HPDE6-E6E7 (cell line): ENCODE results near the gene PTPRD.

ENCODE experiments used
- DNase-seq: peaks from one replicate; pipeline ENCODE4 v3.0.0; 2011; ENCODE audit warnings: missing footprints; ENCODE audit errors: extremely low spot score

PTPRD gene

GRCh38 chr9:8391132-8391531 is 2221.7 kb downstream of the PTPRD start:
- DNase-seq = no peak

DNA sequence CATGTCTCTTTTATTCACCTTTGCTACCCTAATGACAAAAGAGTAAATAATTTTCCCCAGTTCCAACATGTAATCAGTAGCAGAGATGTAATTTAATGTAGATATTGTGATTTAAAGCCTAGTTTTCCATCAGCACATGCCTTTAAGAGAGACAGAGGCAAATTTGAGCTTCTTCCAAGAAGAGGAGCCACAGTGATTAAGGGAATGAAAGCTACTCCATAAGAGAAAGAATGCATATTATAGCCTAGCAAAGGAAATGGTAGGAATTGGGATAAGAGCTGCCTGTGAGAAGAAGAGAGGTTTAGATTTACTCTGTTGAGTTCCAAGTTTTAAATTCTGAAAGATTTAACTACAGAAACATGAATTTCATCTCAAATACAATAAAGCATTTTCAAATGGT is 2222.2 kb downstream of the PTPRD start:
- DNase-seq = no peak

DNA sequence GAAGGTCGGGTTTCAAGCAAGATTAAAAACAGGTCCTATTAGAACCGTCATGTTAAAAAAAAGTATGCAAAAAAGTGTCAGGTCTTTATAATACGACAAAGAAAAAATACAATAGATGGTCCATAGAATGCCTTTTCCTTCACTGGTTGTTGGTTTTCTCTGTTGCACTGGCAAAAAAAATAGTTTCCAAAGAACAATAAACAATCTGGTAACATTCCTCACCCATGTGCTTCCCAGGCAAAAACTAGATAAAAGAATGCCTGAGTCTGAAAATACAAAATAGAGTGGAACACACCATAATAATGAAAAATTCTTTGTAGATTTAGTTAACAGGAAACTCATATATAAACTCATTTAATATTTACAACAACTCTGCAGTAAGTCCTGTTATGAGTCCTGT is 2223.3 kb downstream of the PTPRD start:
- no peak for DNase-seq

GRCh38 chr9:8388132-8388531 is 2224.7 kb downstream of the PTPRD start:
- no peak for DNase-seq

DNA sequence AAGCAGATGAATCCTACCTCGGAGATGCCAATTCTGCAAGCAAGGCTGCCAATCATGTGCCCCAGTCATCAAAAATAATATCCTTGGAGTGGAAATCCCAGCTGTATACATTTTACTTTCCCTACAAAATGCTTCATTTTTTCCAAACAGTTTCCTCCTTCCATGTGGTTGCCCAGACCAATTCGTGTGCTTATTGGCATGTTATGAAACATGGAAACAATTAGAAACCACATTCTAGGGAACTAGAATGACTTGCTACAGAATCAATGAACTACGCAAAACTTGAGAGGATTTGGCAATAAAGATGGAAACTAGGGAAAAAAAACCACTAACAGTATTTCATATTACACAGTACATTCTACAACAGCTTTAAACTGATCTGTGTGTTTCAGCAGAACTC is 2228.7 kb downstream of the PTPRD start:
- no peak for DNase-seq

DNA sequence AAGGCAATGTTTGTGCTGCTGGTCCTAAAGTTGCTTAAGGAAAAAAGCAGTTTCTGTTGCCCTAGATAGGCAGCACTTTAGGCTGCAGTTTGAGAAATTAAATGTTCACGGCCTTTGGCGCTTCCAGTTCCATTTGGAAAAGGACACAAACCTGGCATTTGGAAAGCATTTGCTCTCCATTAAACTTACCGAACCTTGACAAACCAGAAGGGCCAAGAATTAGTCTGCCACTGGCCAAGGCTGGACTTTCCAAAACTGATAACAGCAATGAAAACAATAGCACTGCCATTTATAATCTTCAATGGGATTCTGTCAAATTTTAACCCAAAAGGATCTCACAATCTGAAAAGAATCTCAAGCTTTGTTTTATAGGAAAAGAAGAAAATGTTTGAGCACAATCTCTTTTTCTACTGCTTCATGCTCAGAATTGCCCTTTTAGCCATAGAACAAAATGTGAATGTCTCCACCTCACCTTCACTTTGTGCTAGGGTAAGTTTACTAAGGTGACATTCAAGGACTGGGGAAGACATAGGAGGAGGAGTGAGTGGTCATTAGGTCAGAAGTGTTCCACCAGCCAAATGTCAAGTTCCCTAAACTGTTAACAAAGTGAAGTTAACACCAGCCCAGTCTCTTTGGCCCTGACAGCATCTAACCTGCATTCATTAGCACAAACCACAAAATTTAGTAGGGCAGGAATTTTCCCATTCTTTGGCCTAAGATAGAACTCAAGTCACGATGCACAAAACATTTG is 2229.8 kb downstream of the PTPRD start:
- DNase-seq = no peak

- no peak for DNase-seq
These were observed 2230.5 kb downstream of the PTPRD start for GRCh38 chr9:8382266-8382665.

GRCh38 chr9:8381601-8382000 is 2231.2 kb downstream of the PTPRD start:
- DNase-seq = no peak

GRCh38 chr9:8374471-8374870 is 2238.3 kb downstream of the PTPRD start:
- DNase-seq = no peak

DNA sequence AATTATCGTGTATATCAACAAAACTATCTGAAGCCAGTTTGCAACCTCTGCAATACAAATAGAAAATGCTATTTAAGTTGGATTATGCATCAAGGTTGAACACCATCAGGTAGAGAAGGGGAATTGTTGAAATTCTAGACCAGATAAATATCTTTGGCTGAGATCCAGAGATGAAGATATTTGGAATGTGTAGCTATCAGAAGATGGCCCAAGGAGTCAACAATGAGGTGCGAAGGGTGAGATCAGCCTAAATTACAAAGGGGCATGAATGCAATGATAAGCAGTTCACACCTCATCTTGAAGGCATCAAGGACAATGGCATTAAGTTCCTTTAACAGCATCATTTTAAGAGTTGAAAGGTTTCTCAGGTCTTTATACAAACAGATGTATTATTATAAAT is 2241.1 kb downstream of the PTPRD start:
- DNase-seq = no peak

DNA sequence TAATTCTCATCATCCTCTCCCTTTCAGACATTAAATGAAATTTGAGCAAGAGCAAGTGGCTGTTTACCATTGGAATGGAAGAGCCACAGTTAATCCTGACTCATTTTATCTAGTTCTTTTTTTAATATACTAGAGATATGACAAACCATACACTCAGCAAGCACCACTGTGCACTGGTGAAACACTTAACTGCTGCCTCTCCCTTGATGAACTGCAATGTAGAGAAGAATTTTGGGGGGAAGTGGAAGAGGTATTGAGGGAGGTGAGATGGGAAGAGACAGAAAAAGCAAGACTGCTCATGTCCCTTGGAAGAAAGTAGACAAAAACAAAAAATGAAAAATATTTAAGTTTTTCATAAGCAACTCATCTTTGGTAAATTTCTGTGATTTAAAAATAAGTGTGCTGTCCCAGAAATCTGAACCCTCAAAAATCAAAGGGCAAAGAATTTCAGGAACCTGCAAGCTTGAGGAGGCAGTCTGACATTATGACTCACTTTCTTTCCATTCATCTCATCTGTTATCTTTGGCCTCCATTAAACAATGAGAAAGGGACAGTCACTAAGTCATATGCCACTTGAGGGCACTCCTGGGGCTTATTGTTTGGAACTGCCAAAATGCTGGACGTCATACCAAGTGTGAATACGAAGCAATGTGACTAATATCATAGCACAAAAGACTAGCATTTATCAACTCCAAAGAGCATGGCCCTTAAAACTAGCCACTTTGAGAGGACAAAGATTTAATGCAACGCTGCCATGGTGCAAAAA is 2246.5 kb downstream of the PTPRD start:
- no peak for DNase-seq

- no peak for DNase-seq
These were observed 2247.2 kb downstream of the PTPRD start for GRCh38 chr9:8365466-8366160.

GRCh38 chr9:8365029-8365428 is 2247.8 kb downstream of the PTPRD start:
- peak; percentile 3 for DNase-seq

- DNase-seq = no peak
These were observed 2248.6 kb downstream of the PTPRD start for GRCh38 chr9:8364026-8364752.

DNA sequence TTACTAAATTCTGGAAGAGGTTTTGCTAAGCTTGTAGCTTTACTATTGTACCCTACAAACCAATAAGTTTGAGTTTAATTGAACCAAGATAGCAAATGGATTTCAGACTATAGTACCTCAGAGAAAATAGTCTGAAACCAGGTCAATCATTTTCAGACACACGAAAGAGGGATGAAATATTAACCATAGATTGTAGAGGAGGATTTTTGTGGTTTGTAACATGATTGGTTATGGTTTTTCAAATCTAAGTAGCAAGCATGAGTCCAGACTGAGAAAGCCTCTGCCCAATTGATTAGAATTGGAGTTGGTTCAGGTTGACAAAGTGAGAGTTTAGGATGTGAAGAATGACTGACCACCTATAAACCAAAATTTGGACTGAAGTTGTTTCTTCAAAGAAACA is 2250.6 kb downstream of the PTPRD start:
- DNase-seq = no peak

GRCh38 chr9:8361364-8361763 is 2251.4 kb downstream of the PTPRD start:
- no peak for DNase-seq

GRCh38 chr9:8356406-8356805 is 2256.4 kb downstream of the PTPRD start:
- no peak for DNase-seq

GRCh38 chr9:8351436-8351835 is 2261.4 kb downstream of the PTPRD start:
- no peak for DNase-seq

GRCh38 chr9:8349901-8350300 is 2262.9 kb downstream of the PTPRD start:
- DNase-seq = no peak

DNA sequence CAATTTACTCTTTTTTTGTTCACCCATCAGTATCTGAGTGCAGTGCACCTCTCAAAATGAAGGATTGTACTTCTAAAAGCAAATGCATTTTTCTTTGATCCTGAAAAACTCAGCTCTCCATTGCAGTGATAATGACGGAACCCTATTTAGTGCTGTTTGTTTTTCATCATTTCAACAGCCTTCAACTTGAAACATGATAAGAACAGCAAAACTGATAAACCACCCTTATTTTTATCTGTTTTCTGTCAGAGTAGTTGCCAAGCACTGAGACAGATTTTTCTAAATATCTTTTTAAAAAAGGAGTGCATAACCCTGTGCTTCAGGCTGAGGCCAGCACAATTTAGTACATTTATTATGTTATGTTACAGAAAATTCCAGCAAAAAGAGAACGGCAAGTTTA is 2263.4 kb downstream of the PTPRD start:
- DNase-seq = no peak

- DNase-seq = no peak
These were observed 2264.0 kb downstream of the PTPRD start for GRCh38 chr9:8348756-8349155.

- no peak for DNase-seq
These were observed 2266.5 kb downstream of the PTPRD start for GRCh38 chr9:8346296-8346695.
